ENCODE measurements around the gene KCNJ6.

Gene KCNJ6

GRCh38 chr21:37631319-37632117, 284.7 kb downstream of the KCNJ6 start:
- no peak for DNase-seq

- DNase-seq: no peak
These were observed 285.4 kb downstream of the KCNJ6 start for GRCh38 chr21:37630872-37631271.

DNA sequence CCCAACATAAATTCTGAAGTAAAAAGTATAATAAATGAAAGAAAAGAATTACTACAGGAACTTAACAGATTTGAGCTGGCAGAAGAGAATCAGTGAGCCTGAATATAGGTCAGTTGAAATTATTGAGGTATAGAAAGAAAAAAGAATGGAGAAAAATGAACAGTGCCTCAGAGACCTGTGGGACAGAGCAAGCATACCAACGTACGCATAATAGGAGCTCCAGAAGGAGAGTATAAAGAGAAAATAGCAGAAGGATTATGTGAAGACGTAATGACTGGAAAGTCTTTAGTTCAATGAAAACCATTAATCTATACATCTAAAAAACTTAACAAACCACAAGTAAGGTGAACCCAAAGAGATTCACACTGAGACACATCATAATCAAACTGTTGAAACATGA, 287.9 kb downstream of the KCNJ6 start:
- DNase-seq: no peak

- DNase-seq: no peak
These were observed 288.7 kb downstream of the KCNJ6 start for GRCh38 chr21:37627561-37627960.

GRCh38 chr21:37627074-37627473, 289.2 kb downstream of the KCNJ6 start:
- DNase-seq: no peak

GRCh38 chr21:37626320-37626719, 289.9 kb downstream of the KCNJ6 start:
- no peak for DNase-seq

- no peak for DNase-seq
These were observed 292.6 kb downstream of the KCNJ6 start for GRCh38 chr21:37623689-37624088.

DNA sequence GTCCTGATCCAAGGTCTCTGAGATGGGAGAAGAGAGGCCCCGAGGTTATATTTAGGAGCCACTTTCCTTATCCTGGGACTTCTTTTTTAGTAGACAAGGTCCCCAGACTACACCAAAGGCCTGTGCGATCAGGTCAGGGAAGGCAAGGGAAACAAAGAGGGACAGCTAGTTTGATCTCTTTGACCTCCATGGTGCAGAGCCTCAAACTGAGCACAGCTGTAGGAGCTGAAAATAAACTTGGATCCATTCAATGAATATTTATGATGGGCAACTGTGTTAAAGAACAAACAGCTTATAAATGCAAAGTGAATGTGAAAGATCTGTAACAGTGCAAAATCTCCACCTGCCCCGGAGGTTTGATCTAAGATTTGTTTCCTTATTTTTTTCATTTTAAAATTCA, 293.1 kb downstream of the KCNJ6 start:
- no peak for DNase-seq

DNA sequence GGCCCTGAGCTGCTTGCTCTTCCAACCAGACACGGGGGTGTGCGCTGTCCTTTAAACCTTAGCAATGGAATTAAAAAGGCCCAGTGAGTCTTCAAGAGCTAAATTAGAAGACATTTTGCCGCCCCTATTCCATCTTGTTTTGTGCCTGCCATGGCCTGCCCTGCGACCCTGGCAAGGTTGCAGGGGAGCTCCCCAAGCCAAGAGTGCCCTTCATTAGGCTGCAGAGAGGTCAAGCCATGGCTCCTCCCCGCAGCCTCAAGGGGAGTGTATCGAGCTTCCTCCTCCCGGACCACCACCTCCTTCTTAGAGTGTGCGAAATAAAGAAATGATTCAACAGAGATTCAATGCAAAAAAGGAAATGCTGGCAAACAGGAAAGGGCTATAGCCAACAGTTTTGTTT, 293.5 kb downstream of the KCNJ6 start:
- no peak for DNase-seq

GRCh38 chr21:37620401-37620800, 295.9 kb downstream of the KCNJ6 start:
- DNase-seq: no peak

GRCh38 chr21:37619464-37619974, 296.7 kb downstream of the KCNJ6 start:
- DNase-seq: no peak

DNA sequence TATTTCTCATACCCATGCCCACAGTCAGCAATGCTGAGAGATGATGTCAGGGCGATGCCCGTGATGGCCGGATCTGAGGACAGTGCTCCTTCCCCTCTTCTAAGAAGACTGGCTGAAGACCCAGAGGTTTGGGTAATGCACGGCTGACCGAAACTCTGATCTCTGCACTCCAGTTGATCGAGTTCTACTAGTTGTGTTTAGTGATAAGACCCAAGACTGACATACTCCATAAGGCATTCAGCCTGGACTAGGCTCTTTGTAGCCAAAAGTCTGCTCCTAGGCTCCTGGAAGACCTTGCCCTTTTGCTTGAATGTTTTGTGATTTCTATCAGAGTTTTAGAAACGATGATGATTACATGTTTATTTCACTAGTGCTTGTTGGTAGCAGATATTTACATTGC, 298.2 kb downstream of the KCNJ6 start:
- no peak for DNase-seq

- no peak for DNase-seq
These were observed 300.3 kb downstream of the KCNJ6 start for GRCh38 chr21:37615962-37616361.

GRCh38 chr21:37614351-37614875, 301.8 kb downstream of the KCNJ6 start:
- DNase-seq: no peak

DNA sequence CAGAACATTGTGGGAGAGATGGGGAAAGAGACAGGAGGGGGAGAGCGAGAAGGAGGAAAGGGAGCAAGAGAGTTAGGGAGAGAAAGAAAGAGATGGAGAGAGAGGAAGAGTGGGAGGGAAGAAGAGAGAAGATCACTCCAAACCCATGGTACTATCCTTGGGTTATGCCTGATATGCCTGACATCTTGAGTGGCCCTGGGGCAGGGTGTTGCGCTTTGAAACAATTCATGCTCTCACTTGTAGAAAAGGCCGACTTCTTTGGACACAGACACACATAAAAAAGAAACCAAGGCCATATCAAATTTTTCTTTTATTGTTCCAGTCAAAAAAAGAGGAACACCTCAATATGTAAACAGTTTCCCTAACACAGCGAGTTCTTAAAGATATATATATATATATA, 309.2 kb downstream of the KCNJ6 start:
- no peak for DNase-seq

GRCh38 chr21:37606549-37606948, 309.7 kb downstream of the KCNJ6 start:
- DNase-seq: no peak

DNA sequence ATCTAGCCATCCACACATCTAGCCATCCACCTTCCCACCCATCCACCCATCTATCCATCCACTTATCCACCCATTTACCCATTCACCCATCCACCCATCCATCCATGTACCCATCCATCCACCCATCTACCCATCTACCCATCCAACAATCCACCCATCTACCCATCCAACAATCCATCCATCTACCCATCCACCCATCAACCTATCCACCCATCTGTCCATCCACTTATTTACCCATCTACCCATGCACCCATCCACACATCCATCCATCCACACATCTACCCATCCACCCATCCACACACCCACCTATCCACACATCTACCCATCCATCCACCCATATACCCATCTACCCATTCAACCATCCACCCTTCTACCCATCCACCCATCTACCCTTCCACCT, 311.3 kb downstream of the KCNJ6 start:
- no peak for DNase-seq

DNA sequence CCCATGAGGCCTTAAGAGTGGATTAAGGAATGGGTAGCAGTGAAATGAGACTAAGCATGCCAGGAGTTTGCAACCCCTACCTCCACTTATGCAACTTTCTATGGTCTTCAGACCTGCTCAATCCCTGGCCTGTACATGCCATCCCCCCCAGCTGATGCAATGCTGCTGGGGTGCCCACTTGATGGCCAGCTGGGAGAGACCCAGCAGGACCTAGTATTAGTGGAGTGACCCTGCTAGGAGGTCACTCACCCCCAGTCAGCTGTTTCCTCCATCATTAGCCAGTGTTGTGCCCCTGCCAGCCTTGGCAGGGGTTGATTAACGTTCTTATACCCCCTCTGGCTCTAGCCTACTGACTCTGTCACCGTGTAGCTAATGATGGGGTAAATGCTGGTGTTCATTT, 313.1 kb downstream of the KCNJ6 start:
- no peak for DNase-seq

GRCh38 chr21:37601915-37602314, 314.3 kb downstream of the KCNJ6 start:
- DNase-seq: no peak

GRCh38 chr21:37601027-37601426, 315.2 kb downstream of the KCNJ6 start:
- no peak for DNase-seq

DNA sequence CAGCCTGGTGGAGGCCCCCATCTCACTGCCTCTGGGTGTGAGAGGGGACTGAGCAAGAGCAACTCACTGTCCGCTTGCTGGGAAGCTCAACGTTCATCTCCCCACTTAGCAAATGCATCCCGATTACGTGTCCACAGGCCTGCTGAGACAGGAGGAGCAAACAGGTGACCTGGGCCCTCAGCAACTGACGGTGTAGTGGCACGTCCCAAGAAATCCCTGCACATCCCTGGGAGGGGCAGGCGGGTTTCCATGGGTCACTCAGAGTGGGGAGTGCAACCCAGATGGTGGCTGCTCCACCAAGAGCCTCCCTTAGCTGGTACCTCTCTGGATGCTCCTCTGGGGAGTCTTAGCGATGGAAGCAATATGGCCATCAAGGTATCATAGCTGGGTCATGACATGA, 320.3 kb downstream of the KCNJ6 start:
- no peak for DNase-seq

DNA sequence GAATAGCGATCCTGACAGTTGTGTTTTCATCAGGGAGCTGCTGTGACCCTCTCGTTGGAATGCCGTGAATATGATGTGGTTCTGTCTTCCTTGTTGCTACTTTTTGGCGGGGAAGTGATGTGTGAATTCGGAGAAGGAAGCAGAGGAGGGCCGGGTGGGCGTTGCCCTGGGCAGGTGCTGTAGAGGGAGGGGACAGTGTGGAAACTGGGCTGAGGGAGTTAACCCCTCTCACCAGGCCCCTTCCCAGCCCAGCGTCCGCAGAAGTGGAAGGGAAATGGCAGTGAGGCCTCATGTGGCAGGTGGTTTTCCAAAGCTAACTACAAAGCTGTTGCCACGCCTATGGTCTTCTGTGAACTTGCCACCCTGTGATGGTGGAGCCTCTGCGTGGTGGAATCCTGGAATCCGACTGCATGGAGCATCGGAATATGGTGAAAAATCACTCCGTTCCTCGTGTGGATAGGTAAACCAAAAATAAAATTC, 321.7 kb downstream of the KCNJ6 start:
- no peak for DNase-seq

GRCh38 chr21:37593740-37594471, 322.4 kb downstream of the KCNJ6 start:
- no peak for DNase-seq

- no peak for DNase-seq
These were observed 323.2 kb downstream of the KCNJ6 start for GRCh38 chr21:37593015-37593414.

Data from stimulated activated naive CD4-positive, alpha-beta T cell (primary cell).